T-helper 17 cell (primary cell): ENCODE measurements around the gene NME5. TPM values are rescaled to one million over a fixed set of nuclear protein-coding genes. Genes with fewer than 3 reads are reported as not detected.
"Not testable (repeated sequence)": the region's sequence is repeated elsewhere in the genome, so short reads cannot be mapped to it uniquely, and the experiment has no call there.

Experiments
- ATAC-seq: fragments of 150-1000 bp; cut with Tn5 transposase; 2 replicates; pipeline ENCODE4 v1.10.0; 2021; ENCODE audit warnings: mild to moderate bottlenecking, moderate library complexity
- DNase-seq, 3 donors: peaks; one replicate each; pipeline versions ENCODE4 v3.0.0 to v3.0.0-alpha.2; 2020 to 2021
- H3K9me3 ChIP-seq: one replicate; pipeline ENCODE4 v1.7.0; 2013; ENCODE audit warnings: low read length, mild to moderate bottlenecking; ENCODE audit not compliant: control insufficient read depth, poor library complexity, severe bottlenecking
- H3K27ac Mint-ChIP-seq: one replicate; pipeline ENCODE4 v1.8.0; 2022; ENCODE audit warnings: mild to moderate bottlenecking, moderate library complexity, mixed read lengths
- H3K27me3 Mint-ChIP-seq: one replicate; pipeline ENCODE4 v1.8.0; 2022; ENCODE audit warnings: mixed read lengths
- H3K36me3 Mint-ChIP-seq: one replicate; pipeline ENCODE4 v1.8.0; 2022; ENCODE audit warnings: low read depth, mixed read lengths
- H3K4me1 Mint-ChIP-seq: one replicate; pipeline ENCODE4 v1.8.0; 2022; ENCODE audit warnings: mild to moderate bottlenecking, mixed read lengths
- H3K4me3 Mint-ChIP-seq: one replicate; pipeline ENCODE4 v1.8.0; 2022; ENCODE audit warnings: mild to moderate bottlenecking, moderate library complexity, mixed read lengths
- total RNA-seq, 4 donors: library from RNA in 2 of 4; stranded (reverse) in 2 of 4; gene quantifications; one replicate each; pipeline ENCODE4 v1.2.3 and lab custom pipeline; 2022 to 2026

The NME5 gene
- total RNA-seq, 2 donors from 2014 or later: not detected

DNA sequence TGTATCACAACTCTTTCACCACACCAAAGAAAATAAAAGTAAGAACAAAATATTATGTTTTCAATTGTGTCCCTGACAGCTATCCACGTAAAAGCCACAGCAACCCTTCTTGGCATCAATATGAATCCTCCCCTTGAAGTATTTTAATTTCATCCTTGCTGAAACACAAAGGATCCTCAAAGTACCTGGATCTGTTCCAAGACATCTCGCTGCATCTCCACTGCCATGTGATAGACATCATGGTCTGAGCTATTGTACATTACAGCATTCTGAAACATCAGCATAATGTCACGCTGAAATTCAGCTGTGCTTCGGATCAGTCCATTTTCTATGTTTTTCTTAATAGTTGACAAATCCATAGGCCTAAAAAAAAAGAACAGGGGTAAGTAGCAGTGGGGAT is 21.5 kb upstream of the NME5 start:
- Mint-ChIP-seq H3K27ac (no peak overlapping the region), H3K4me3 (no peak overlapping the region), H3K27me3 (no peaks in the 10 kb centered on the region), H3K36me3 (peaks cover 35% of the 10 kb centered on the region), H3K4me1 (peaks cover 13% of the 10 kb centered on the region)
- DNase-seq: no peak
- no peak for ATAC-seq
- H3K9me3 ChIP-seq: no peaks in the 10 kb centered on the region

DNA sequence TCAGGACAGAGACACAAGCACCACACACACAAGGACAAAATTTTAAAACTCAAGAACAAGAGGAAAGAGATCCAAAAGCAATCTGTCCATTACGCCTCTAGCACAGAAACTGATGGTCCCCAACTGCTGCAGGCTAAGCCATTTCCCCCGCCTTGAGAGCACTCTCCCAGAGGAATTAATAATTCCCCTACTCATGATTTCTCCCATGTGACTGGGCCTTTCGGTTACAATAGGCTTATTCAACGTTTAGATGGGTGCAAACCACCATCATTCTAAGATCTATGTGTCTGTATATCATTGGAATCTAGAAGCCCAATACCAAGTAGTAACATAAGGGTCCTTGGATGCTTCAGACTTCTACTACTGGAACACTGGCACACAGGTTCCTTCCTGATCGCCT is 20.4 kb upstream of the NME5 start:
- Mint-ChIP-seq H3K27ac (no peak overlapping the region), H3K36me3 (peaks cover 29% of the 10 kb centered on the region), H3K4me1 (peaks cover 8% of the 10 kb centered on the region), H3K4me3 (no peak overlapping the region), H3K27me3 (no peaks in the 10 kb centered on the region)
- H3K9me3 ChIP-seq: no peaks in the 10 kb centered on the region
- no peak for DNase-seq
- no peak for ATAC-seq

DNA sequence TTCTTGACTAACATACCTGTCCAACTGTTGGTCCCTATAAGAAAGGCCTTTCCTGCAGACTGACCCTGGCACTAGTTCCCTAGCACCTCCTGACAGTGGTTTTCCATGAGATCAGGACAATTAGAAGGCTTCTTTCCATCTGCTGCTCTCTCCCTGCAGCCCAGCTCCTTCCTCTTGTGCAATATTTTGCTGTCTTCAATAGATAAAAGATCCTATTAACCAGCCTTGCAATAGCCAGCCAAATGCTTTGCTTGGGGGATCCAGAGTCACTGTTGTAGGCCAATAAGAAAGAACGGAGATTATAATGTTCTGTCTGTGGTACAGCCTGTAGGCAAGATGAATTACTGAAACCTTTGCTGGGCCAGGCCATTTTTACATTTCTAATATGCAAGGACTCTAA is 18.4 kb upstream of the NME5 start:
- no peak for ATAC-seq
- H3K9me3 ChIP-seq: no peaks in the 10 kb centered on the region
- Mint-ChIP-seq H3K4me3 (no peak overlapping the region), H3K27ac (no peak overlapping the region), H3K27me3 (no peaks in the 10 kb centered on the region), H3K4me1 (peaks cover 5% of the 10 kb centered on the region), H3K36me3 (peaks cover 18% of the 10 kb centered on the region)
- no peak for DNase-seq

DNA sequence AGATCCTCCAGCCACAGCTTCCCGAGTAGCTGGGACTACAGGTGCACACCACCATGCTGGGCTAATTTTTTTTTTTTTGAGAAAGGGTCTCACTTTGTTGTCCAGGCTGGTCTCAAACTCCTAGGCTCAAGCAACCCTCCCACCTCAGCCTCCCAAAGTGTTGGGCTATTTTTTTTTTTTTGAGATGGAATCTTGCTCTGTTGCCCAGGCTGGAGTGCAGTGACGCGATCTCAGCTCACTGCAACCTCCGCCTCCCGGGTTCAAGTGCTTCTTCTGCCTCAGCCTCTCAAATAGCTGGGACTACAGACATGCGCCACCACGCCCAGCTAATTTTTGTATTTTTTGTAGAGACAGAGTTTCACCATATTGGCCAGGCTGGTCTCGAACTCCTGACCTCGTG is 16.7 kb upstream of the NME5 start:
- not testable (repeated sequence) for H3K27ac Mint-ChIP-seq, ATAC-seq, H3K4me1 Mint-ChIP-seq

DNA sequence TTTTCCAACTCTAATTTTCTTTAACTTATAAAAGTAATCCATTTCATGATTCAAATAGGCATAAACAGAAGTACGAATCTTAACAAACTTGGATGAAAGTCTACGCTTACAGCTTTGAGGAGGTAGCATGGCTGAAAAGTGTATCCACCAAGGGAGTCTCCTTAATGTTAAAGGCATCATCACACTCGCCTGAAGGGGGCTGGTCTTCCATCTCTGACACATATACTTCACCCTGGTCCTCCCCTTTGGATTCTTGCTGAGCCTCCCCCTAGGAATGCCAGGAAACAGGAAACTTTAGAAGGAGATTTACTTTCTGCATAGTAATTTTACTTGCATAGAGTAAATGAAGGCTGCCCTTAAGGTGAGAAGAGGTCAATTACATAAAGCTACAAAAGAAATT is 10.3 kb upstream of the NME5 start:
- H3K4me1 Mint-ChIP-seq: no peaks in the 10 kb centered on the region
- H3K9me3 ChIP-seq: no peaks in the 10 kb centered on the region
- DNase-seq: no peak
- H3K27me3 Mint-ChIP-seq: no peaks in the 10 kb centered on the region
- no peak for ATAC-seq
- H3K27ac Mint-ChIP-seq: no peak overlapping the region
- no peaks in the 10 kb centered on the region for H3K36me3 Mint-ChIP-seq
- no peak overlapping the region for H3K4me3 Mint-ChIP-seq

More for the DNA sequence above, 16.7 kb upstream of the NME5 start:
- H3K9me3 ChIP-seq, H3K4me3 Mint-ChIP-seq, DNase-seq, H3K27me3 Mint-ChIP-seq: not testable (repeated sequence)
- H3K36me3 Mint-ChIP-seq: peaks cover 18% of the 10 kb centered on the region

DNA sequence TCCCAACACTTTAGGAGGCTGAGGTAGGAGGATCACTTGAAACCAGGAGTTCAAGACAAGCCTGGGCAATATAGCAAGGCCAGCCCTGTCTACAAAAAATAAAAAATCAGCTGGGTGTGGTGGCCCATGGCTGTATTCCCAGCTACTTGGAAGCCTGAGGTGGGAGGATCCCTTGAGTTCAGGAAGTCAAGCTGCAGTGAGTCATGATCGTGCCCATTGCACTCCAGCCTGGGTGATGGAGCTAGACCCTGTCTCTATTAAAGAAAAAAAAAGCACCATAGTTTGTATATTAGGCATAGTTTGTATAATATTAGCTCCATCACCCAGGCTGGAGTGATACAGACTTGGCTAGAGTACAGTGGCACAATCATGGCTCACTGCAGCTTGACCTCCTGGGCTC is 9.6 kb upstream of the NME5 start:
- Mint-ChIP-seq H3K36me3 (no peaks in the 10 kb centered on the region), H3K4me1 (no peaks in the 10 kb centered on the region), H3K27ac (no peak overlapping the region), H3K27me3 (no peaks in the 10 kb centered on the region), H3K4me3 (no peak overlapping the region)
- no peak for ATAC-seq
- DNase-seq: no peak
- no peaks in the 10 kb centered on the region for H3K9me3 ChIP-seq

DNA sequence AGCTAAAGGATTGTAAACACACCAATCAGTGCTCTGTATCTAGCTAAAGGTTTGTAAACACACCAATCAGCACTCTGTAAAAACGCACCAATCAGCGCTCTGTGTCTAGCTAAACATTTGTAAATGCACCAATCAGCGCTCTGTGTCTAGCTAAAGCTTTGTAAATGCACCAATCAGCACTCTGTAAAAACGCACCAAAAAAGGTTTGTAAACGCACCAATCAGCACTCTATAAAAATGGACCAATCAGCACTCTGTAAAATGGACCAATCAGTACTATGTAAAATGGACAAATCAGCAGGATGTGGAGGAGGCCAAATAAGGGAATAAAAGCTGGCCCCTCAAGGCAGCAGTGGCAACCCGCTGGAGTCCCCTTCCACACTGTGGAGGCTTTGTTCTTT is 4.3 kb upstream of the NME5 start:
- not testable (repeated sequence) for H3K4me3 Mint-ChIP-seq, H3K9me3 ChIP-seq, H3K27me3 Mint-ChIP-seq, ATAC-seq, DNase-seq, H3K27ac Mint-ChIP-seq, H3K4me1 Mint-ChIP-seq, H3K36me3 Mint-ChIP-seq

DNA sequence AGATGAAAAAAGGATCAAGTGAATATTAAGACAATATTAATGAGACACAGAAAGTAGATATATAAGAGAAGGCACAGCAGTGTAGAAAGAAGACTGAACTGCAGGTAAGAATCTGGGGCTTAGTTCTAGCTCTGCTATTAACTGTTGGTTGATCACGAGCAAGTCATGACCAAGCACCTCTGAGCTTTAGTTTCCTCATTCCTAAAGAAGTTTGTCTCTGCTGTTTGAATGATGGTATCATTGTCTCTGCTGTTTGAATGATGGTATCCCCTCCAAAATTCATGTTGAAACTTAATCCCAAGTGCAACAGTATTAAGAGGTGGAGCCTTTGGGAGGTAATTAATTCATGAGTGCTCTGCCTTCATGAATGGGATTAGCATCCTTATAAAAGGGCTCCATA is 2.5 kb upstream of the NME5 start:
- no peak for DNase-seq
- H3K36me3 Mint-ChIP-seq: no peaks in the 10 kb centered on the region
- no peak overlapping the region for H3K4me3 Mint-ChIP-seq
- H3K27me3 Mint-ChIP-seq: peaks cover 9% of the 10 kb centered on the region
- H3K4me1 Mint-ChIP-seq: no peaks in the 10 kb centered on the region
- H3K9me3 ChIP-seq: no peaks in the 10 kb centered on the region
- no peak for ATAC-seq
- no peak overlapping the region for H3K27ac Mint-ChIP-seq

DNA sequence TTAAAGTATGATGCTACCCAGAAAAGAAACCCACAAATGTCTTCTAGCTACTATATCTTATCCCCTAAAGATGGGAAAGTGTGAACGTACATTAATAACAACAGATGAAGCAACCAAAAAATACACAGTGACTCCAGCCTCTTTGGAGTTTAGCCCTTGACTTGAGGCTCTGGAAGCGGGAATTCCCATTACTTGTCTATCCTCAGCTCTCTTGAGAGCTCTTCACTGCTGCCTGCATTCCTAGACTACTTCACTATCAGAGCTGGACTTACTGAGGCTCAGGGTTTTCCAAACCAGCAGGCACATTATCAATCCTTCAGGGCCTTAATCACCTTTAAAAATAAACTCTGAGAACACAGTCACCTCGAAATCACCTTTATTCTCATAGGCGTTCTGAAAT is 1.0 kb upstream of the NME5 start:
- H3K9me3 ChIP-seq: no peaks in the 10 kb centered on the region
- no peak for DNase-seq
- Mint-ChIP-seq H3K27ac (no peak overlapping the region), H3K27me3 (peaks cover 17% of the 10 kb centered on the region), H3K4me1 (no peaks in the 10 kb centered on the region), H3K36me3 (no peaks in the 10 kb centered on the region), H3K4me3 (no peak overlapping the region)
- ATAC-seq: no peak

DNA sequence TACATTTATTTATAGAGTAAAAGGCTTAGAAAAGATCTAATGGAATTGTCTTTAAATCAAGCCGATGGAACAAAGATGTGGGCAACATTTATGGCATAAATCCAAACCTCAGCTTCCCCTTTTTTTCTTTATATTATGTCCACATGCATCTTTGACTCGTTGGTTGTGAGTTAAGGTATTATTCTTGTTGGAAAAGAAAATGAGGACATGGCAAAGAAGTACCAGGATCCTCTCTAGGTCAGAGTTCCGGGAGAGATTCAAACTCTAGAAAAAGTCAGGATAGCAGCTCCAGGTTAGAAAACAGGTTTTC is 508 bp upstream of the NME5 start:
- Mint-ChIP-seq H3K4me1 (no peaks in the 10 kb centered on the region), H3K27me3 (peaks cover 17% of the 10 kb centered on the region), H3K27ac (no peak overlapping the region), H3K4me3 (no peak overlapping the region), H3K36me3 (no peaks in the 10 kb centered on the region)
- no peak for DNase-seq
- no peaks in the 10 kb centered on the region for H3K9me3 ChIP-seq
- no peak for ATAC-seq

DNA sequence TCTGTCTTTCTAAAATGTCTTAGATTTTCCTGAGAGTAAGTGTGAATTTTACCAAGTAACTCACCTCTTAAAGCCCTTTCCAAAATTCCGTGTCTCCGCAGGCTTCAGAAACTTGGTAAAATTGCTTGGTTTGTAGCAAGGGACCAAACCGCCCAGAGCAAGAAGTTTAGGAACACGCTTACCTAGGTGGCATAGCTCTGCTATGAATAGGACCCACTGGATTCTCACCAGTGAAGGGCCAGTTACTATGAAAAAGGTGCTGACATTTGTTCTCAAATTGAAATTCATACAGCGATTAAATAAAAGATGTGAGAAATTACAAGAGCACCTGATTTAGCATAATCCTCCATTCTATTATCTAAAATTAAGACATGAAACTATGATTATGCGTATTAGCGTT is 6.7 kb downstream of the NME5 start:
- Mint-ChIP-seq H3K27ac (no peak overlapping the region), H3K4me1 (peaks cover 3% of the 10 kb centered on the region), H3K36me3 (no peaks in the 10 kb centered on the region), H3K4me3 (no peak overlapping the region), H3K27me3 (peaks cover 12% of the 10 kb centered on the region)
- no peak for DNase-seq
- no peaks in the 10 kb centered on the region for H3K9me3 ChIP-seq
- no peak for ATAC-seq

DNA sequence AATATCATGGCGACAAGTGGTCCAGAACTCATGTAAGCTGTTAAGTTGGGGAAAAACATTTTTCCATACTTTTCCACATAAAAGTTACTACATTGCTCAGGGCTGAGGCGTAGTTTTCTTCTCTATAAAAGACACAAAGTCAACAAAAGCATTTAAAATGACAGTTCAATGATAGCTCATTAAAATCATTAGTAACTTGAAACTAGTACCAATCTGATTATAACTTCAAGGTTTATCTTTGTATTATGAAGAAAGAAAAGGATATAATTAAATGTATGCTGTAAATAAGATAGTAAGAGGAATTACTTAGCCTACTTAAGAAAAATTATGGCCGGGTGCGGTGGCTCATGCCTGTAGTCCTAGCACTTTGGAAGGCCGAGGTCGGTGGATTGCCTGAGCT is 9.9 kb downstream of the NME5 start:
- H3K4me1 Mint-ChIP-seq: peaks cover 3% of the 10 kb centered on the region
- no peak overlapping the region for H3K27ac Mint-ChIP-seq
- H3K36me3 Mint-ChIP-seq: no peaks in the 10 kb centered on the region
- no peak overlapping the region for H3K4me3 Mint-ChIP-seq
- ATAC-seq (no peak), DNase-seq (no peak)
- H3K9me3 ChIP-seq: no peaks in the 10 kb centered on the region
- peaks cover 5% of the 10 kb centered on the region for H3K27me3 Mint-ChIP-seq

DNA sequence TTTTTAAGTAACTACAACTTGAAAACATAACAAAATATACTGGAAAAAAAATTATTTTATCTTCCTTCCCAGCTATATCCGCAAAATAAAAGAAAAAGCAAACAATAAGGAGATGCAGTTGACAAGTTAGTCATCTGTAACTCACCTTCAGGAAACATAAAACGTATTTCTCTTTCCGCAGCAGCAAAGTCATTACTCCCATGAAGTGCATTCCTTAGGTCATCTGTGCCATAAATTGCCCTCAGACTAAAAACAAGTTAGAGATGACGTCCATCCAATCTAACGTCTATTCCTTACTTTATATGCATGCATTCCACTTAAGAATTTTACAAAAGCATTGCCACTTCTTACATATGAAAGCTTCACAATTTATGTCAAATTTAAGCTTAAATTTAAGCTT is 10.9 kb downstream of the NME5 start:
- H3K9me3 ChIP-seq: no peaks in the 10 kb centered on the region
- peaks cover 5% of the 10 kb centered on the region for H3K27me3 Mint-ChIP-seq
- no peak overlapping the region for H3K27ac Mint-ChIP-seq
- H3K36me3 Mint-ChIP-seq: no peaks in the 10 kb centered on the region
- peaks cover under 1% of the 10 kb centered on the region for H3K4me1 Mint-ChIP-seq
- ATAC-seq (no peak), DNase-seq (no peak)
- H3K4me3 Mint-ChIP-seq: no peak overlapping the region

DNA sequence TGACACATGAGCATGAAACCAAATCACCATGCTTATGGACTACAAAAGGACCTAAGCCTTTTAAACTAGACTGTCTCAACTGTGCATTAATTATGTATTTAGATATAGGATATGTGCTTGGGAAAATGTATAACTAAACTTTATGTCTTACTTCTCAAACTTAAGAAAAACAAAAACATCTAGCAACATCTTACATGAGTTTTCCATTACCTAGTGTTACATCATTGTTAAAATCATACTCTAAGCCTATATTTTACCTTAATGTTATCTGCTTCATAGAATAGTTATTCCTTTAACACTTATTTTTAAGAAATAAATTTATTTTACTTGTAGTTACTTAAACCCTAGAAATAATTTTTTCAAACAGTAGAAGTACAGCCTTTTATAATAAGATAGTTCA is 24.0 kb downstream of the NME5 start:
- Mint-ChIP-seq H3K4me3 (no peak overlapping the region), H3K27ac (no peak overlapping the region), H3K36me3 (no peaks in the 10 kb centered on the region), H3K27me3 (peaks cover 15% of the 10 kb centered on the region), H3K4me1 (no peaks in the 10 kb centered on the region)
- DNase-seq: no peak
- no peaks in the 10 kb centered on the region for H3K9me3 ChIP-seq
- ATAC-seq: no peak

DNA sequence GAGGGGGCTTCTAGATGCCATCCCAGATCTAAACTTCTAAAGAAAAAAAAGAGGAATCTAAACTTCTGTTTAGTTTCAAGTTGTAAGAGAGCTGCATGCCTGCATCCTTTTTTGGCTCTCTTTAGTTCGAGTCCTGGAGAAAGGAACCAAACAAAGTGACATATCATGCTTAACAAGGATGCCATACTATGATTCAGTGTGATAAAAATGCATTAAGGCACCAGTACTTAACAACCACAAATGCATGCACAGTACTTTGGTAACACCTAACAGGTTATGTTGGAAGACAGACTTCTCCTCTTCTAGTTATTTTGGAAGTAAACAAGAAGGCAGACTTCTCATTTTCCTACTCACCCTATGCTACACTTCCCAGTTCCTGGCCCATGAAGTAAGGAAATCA is 27.3 kb downstream of the NME5 start:
- ATAC-seq (no peak), DNase-seq (no peak)
- H3K36me3 Mint-ChIP-seq: no peaks in the 10 kb centered on the region
- no peaks in the 10 kb centered on the region for H3K9me3 ChIP-seq
- no peak overlapping the region for H3K4me3 Mint-ChIP-seq
- no peak overlapping the region for H3K27ac Mint-ChIP-seq
- H3K27me3 Mint-ChIP-seq: peaks cover 18% of the 10 kb centered on the region
- H3K4me1 Mint-ChIP-seq: no peaks in the 10 kb centered on the region
